ENCODE results near the gene ARFGAP3.

GRCh38 chr22:42791721-42792452, 65.2 kb downstream of the ARFGAP3 start:
- TF ChIP-seq POLR2A (IDR thresholded peaks at IDR 0.05; ENCODE audit: low read depth, low read length) (no peak), POU2F2 (IDR thresholded peaks at IDR 0.05; ENCODE audit: low read depth, low read length) (no peak), TAF1 (IDR thresholded peaks at IDR 0.05; ENCODE audit: low read depth, low read length) (no peak), PAX5 (IDR thresholded peaks at IDR 0.05; ENCODE audit: insufficient read depth, low read length, severe bottlenecking) (no peak), POLR2AphosphoS5 (IDR thresholded peaks at IDR 0.05; ENCODE audit: low read depth, low read length) (no peak)

Measured in GM12891 (cell line).